ENCODE results near the gene MID1.

The MID1 gene

GRCh38 chrX:10633722-10634121 is 13.3 kb upstream of the MID1 start:
- Histone ChIP-seq H3K4me3 (ENCODE audit: low read depth, low read length) (no peak overlapping the region), H3K4me1 (ENCODE audit: control insufficient read depth, insufficient read depth, low read length) (no peaks in the 10 kb centered on the region), H3K27ac (ENCODE audit: extremely low read depth, low read depth, low read length) (no peak overlapping the region), H3K36me3 (ENCODE audit: control insufficient read depth in 2 of 2, insufficient read depth in 1 of 2, low read length in 2 of 2) (no peaks in the 10 kb centered on the region), H3K9me3 (ENCODE audit: control insufficient read depth, insufficient read depth, low read depth, low read length) (no peaks in the 10 kb centered on the region)
- ChIA-PET POLR2A (no interaction called here), CTCF (no interaction called here)
- TF ChIP-seq ZBTB26 (tag by site-specific recombination; optimal IDR thresholded peaks at IDR 0.05) = no peak
- TF ChIP-seq SCRT1 (tag by site-specific recombination; IDR thresholded peaks at IDR 0.05; ENCODE audit: borderline replicate concordance) = no peak
- TF ChIP-seq INSM2 (tag by site-specific recombination; IDR thresholded peaks at IDR 0.05) = peak; percentile 61; the same call in 1 of the 2 replicates
- TF ChIP-seq SP3 (tag by site-specific recombination; IDR thresholded peaks at IDR 0.05) = no peak
- no peak for TF ChIP-seq ZNF280D (tag by site-specific recombination; IDR thresholded peaks at IDR 0.05)
- TF ChIP-seq IKZF3 (tag by site-specific recombination; IDR thresholded peaks at IDR 0.05) = no peak
- no peak for TF ChIP-seq GLIS1 (tag by site-specific recombination; IDR thresholded peaks at IDR 0.05)
- TF ChIP-seq ZNF530 (tag by site-specific recombination; IDR thresholded peaks at IDR 0.05; ENCODE audit: low read depth) = no peak
- no peak for TF ChIP-seq ZBTB44 (tag by site-specific recombination; IDR thresholded peaks at IDR 0.05)
- TF ChIP-seq MYNN (tag by site-specific recombination; IDR thresholded peaks at IDR 0.05; ENCODE audit: borderline replicate concordance) = no peak
- peak; percentile 31; the same call in 1 of the 2 replicates for TF ChIP-seq PRDM10 (tag by site-specific recombination; IDR thresholded peaks at IDR 0.05)
- TF ChIP-seq ZXDB (tag by site-specific recombination; IDR thresholded peaks at IDR 0.05) = no peak
- no peak for TF ChIP-seq ZBTB48 (tag by site-specific recombination; IDR thresholded peaks at IDR 0.05)
- TF ChIP-seq ZNF529 (tag by site-specific recombination; IDR thresholded peaks at IDR 0.05; ENCODE audit: insufficient replicate concordance) = no peak
- TF ChIP-seq HOXA7 (CRISPR knock-in tag; IDR thresholded peaks at IDR 0.05; ENCODE audit: borderline replicate concordance) = no peak
- TF ChIP-seq TCF7L2 (IDR thresholded peaks at IDR 0.05; ENCODE audit: borderline replicate concordance, low read depth, low read length) = peak; percentile 63; the same call in 1 of the 2 replicates
- TF ChIP-seq ZNF221 (tag by site-specific recombination; IDR thresholded peaks at IDR 0.05; ENCODE audit: borderline replicate concordance) = no peak
- no peak for TF ChIP-seq YY2 (tag by site-specific recombination; IDR thresholded peaks at IDR 0.05)
- TF ChIP-seq ZNF624 (tag by site-specific recombination; IDR thresholded peaks at IDR 0.05) = no peak
- no peak for TF ChIP-seq ZNF837 (tag by site-specific recombination; IDR thresholded peaks at IDR 0.05)
- TF ChIP-seq ZNF513 (tag by site-specific recombination; IDR thresholded peaks at IDR 0.05) = no peak
- TF ChIP-seq SETDB1 (IDR thresholded peaks at IDR 0.05; ENCODE audit: insufficient read length, low read length) = peak; percentile 9
- no peak for TF ChIP-seq KLF1 (tag by site-specific recombination; IDR thresholded peaks at IDR 0.05)
